GM18502 (cell line): ENCODE measurements around the gene LMAN2.
"Not testable (repeated sequence)": the region's sequence is repeated elsewhere in the genome, so short reads cannot be mapped to it uniquely, and the experiment has no call there.

Source experiments
- ATAC-seq: cut with Tn5 transposase; IDR thresholded peaks from one replicate; pipeline ENCODE4 v1.9.1; 2021; ENCODE audit warnings: mild to moderate bottlenecking; ENCODE audit not compliant: unreplicated experiment, poor library complexity

Gene LMAN2

GRCh38 chr5:177350776-177351391, 584 bp downstream of the LMAN2 start:
- no peak for ATAC-seq

DNA sequence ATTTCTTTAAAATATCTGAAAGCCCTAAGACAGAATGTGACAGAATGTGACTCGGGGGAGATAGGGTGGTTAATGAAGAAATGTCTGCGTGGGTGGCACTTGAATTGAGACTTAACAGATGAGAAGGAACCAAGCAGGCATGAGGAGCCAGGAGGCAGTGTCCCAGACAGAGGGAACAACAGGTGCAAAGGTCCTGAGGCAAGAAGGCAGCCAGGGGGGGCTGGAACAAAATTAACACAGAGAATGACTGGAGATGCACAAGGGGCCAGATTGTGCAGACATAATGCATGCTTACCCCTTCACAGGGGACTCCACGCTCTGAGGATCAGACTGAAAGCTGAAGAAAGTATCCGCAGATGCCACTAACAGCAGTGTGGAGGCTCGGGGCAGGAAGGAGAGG, 1.7 kb downstream of the LMAN2 start:
- no peak for ATAC-seq

- no peak for ATAC-seq
Measured at GRCh38 chr5:177349362-177349647, 2.2 kb downstream of the LMAN2 start.

DNA sequence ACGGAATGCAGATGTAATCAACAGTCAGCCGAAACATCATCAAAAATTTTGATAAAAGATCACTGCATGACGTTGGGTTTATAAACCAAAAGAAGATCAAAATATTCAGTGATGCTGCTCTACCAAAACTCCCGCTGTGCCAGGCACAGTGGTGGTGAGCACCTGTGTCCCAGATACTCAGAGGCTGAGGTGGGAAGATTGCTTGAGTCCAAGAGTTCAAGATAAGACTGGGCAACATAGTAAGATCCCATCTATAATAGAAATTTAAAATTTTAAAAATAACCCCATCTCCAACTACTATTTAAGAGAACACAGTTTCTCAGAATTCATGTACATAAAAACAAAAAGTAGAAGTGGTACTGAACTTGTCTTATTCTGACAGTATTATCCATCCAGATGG, 3.8 kb downstream of the LMAN2 start:
- no peak for ATAC-seq

- ATAC-seq, result no peak
Measured at GRCh38 chr5:177346820-177347219, 4.6 kb downstream of the LMAN2 start.

GRCh38 chr5:177344891-177345290, 6.6 kb downstream of the LMAN2 start:
- ATAC-seq, result no peak

DNA sequence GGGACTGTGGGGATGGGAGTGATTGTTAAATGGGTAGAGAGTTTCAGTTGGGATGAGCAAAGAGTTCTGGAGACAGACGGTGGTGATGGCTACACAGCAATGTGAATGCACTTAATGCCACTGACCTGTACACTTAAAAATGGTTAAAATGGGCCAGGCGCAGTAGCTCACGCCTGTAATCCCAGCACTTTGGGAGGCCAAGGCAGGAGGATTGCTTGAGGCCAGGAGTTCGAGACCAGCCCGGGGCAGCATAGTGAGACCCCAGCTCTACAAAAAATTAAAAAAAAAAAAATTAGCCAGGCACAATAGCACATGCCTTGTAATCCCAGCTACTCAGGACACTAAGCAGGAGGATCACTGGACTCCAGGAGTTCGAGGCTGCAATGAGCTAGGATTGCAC, 7.7 kb downstream of the LMAN2 start:
- no peak for ATAC-seq

- not testable (repeated sequence) for ATAC-seq
Measured at GRCh38 chr5:177343000-177343399, 8.5 kb downstream of the LMAN2 start.

DNA sequence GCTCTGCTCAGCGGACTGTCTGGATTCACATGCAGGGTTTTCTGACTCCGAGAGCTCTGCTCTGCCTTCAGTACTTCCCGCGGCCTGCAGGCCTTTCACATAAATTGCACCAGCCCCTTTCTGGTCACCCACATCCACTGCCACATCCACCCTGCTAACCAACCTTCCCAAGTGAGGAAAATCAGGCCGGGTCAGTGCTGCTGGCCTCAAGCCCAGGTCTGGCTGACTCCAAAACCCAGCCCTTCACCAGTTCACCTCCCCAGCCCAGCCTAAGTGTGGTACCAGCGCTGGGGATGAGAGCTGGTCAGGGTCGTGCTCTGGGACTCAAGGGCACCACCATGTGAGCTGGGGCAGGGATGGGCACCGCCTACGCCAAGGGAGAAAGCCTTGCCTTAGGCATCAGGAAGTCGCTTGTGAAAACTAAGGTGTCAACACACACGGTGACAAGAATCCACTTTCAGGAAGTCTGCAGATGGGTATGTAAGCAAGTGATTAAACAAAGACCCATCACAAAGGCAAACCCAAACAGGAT, 12.3 kb downstream of the LMAN2 start:
- no peak for ATAC-seq

GRCh38 chr5:177338251-177339106, 13.0 kb downstream of the LMAN2 start:
- ATAC-seq, result no peak

GRCh38 chr5:177336603-177337494, 14.6 kb downstream of the LMAN2 start:
- ATAC-seq, result no peak

DNA sequence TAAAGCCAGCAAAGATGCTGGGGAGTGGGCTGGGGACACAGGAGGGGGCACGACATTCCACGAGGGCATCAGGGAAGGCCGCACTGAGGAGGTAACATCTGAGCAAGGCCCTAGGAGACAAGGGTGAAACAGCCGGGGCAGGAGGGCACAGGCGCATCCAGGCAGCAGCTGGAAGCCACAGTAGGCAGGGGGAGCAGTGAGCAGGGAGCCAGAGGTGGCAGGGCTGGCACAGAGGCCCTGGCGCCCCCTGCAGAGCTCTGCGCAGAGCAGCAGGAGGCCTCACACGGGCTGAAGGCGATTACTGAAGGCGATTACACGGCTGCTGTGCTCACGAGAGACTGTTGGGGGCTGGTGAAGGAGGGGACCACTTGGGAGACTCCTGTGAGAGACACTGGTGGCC, 15.4 kb downstream of the LMAN2 start:
- no peak for ATAC-seq

DNA sequence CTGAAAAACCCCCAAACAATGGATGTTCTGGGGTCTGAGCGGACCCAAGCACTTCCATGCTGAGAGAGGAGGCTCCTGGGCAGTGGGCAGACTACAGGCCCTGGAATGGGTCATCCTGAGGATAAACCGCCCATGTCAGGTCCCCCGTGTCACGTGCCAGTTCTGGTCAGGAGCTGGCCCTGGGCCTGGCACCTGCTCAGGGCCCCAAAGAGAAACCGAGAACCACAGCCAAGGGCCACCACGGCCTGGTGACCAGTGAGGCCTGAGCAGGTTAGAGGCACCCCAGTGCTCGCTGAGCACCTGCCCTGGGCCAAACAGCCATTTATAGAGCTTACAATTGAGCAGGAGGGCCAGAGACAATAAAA, 15.8 kb downstream of the LMAN2 start:
- ATAC-seq, result no peak

DNA sequence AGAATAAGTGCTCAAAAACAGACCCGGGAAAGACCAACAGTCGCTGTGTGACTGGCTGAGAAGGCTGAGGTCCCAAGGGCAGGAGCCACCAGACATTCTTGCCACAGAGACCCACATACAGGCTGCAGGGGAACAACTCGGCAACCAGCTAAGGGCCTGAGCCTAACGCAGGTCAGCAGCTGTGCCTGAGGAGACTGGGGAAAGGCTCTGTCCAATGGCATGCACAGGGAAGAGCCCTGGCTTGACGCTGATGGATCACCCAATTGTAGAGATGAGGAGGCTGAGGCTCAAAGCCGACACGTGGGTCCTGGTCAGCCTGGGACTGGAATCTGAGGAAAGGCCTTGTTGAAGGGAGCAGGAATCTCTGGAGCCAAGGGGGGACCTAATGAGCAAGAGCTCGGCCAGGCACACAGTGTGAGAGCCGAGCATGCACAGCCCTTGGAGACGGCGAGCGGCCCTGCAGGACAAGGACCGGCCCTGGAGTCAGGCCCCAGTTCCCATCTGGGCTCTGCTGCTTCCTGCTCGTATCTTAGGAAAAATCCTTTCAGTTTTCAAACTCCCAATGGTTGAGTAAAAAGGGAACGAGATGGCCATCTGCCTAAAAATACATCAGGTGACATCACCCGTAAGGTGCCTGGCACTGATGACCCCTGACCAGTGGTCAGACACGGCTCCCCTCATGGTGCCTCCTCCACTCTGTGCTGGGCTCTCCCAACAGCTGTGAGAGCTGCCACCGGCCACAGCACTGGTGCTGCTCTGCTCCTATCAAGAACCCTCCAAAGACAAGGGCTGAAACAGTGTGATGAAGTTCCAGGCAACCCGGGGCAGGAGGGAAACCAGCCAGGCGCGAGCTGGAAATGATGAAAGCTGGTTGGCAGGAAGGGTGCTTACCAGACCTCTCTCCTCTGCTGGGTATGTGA, 16.4 kb downstream of the LMAN2 start:
- no peak for ATAC-seq

GRCh38 chr5:177334155-177334551, 17.3 kb downstream of the LMAN2 start:
- ATAC-seq, result no peak

DNA sequence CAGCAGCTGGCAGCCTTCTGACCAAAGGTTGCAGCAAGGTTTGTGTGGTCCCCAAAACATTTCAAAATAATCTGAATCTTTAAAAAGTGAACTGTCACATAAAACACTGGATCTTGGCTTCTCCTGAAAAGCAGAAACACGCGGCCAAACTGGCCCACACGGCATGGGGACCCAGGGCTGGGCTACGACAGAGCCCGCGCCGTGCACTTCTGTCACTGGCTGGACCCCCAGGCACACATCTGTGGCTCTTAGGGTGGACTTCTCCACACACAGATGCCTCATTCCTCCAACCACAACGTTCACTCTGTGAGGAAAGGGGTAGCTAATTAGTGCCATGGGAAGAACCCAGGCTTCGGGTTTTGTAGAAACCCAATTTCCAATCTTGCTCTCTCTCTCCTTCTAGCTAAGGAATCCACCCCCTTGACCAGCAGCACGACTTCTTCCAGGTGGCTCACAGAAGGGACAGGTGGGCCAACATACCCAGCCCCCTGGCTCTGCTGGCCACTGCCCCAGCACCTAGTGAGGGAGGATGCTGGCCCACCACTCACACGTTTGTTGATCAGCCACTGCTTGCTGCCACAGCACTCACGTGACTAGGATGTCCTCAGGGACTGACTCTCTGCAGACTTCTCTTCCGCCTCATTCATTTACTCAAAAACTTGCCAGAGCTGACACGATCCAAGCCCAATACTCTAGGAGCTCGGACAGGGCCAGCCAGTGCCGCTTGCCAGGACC, 17.9 kb downstream of the LMAN2 start:
- ATAC-seq, result no peak

- ATAC-seq, result no peak
Measured at GRCh38 chr5:177332896-177333260, 18.6 kb downstream of the LMAN2 start.

GRCh38 chr5:177332031-177332895, 19.2 kb downstream of the LMAN2 start:
- no peak for ATAC-seq
